KOPT-K1 (cell line): ENCODE measurements around the gene MAP4.
"Not testable (repeated sequence)": the region's sequence is repeated elsewhere in the genome, so short reads cannot be mapped to it uniquely, and the experiment has no call there.

Experiments
- H3K27ac ChIP-seq: fragments of 200-600 bp; sonication (generic); 2 replicates; pipeline ENCODE4 v1.5.1; 2016; ENCODE audit warnings: antibody characterized with exemption, mild to moderate bottlenecking, low read depth, low read length; ENCODE audit not compliant: poor library complexity, severe bottlenecking
- H3K36me3 ChIP-seq: fragments of 200-600 bp; sonication (generic); 2 replicates; pipeline ENCODE4 v1.5.1; 2017; ENCODE audit warnings: antibody characterized with exemption, mild to moderate bottlenecking, low read length, moderate library complexity; ENCODE audit not compliant: insufficient read depth
- H3K9me3 ChIP-seq: fragments of 200-600 bp; sonication (generic); 2 replicates; pipeline ENCODE4 v1.5.1; 2017; ENCODE audit warnings: antibody characterized with exemption, low read length, mild to moderate bottlenecking; ENCODE audit not compliant: insufficient read depth, poor library complexity, severe bottlenecking

The MAP4 gene

DNA sequence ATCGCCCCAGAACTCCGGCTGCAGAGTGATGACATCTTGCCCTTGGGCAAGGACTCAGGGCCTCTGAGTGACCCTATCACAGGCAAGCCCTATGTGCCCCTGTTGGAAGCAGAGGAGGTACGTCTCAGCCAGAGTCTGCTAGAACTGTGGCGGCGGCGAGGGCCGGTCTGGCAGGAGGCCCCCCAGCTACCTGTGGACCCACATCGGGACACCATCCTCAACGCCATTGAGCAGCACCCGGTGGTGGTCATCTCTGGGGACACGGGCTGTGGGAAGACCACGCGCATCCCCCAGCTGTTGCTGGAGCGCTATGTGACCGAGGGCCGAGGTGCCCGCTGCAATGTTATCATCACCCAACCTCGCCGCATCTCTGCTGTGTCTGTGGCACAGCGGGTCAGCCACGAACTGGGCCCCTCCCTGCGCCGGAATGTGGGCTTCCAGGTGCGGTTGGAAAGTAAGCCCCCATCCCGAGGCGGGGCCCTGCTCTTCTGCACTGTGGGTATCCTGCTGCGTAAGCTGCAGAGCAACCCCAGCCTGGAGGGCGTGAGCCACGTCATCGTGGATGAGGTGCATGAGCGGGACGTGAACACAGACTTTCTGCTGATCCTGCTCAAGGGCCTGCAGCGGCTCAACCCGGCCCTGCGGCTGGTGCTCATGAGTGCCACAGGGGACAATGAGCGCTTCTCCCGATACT is 169.9 kb downstream of the MAP4 start:
- H3K27ac ChIP-seq: no peak overlapping the region
- no peaks in the 10 kb centered on the region for H3K9me3 ChIP-seq
- H3K36me3 ChIP-seq: peaks cover 100% of the 10 kb centered on the region

DNA sequence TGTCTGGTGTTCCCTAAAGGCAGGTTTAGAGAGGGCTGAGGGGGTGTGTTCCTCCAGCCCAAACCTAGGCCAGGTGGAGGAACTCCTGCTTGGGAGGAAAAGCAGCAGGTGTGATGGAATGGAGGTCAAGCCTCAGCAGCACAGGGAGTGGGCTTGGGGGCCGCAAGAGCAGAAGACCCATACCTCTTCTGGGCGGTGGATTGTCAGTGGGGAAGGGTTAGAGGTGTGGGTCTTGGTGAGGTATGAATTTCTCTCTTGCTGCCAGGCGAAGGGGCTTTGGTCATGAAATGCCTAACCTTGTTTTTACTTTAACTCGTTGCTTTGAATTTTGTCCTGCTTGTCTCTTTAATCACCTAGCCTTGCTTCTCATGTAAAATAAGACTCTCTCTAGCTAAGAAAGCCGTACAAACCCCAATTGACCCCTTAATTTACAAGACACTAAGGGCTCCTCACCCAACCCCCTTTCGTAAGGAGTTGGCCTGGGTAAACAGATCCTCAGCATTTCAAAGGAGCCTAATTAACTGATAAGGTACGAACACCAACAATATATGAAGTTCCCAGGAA is 174.3 kb downstream of the MAP4 start:
- Histone ChIP-seq H3K27ac (no peak overlapping the region), H3K9me3 (no peaks in the 10 kb centered on the region), H3K36me3 (peaks cover 100% of the 10 kb centered on the region)

DNA sequence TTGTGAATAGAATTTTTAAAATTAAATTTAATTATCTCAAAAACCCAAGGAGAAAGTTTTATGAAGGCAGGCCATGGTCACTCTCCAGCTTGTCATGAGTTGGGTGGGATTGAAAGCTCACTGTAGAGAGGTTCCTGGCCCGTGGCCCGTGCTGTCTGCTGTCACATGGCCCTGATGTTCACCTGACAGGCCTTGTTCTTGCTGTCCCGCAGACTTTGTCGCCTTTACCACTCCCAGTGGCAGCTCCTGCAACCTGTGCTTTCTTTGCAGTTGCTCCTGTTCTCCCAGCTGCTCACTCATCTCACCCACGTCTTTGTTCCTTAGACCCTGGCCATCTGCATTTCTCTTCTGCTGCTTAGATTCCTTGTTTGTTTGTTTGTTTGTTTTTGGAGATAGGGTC is 177.7 kb downstream of the MAP4 start:
- H3K9me3 ChIP-seq: no peaks in the 10 kb centered on the region
- peaks cover 99% of the 10 kb centered on the region for H3K36me3 ChIP-seq
- H3K27ac ChIP-seq: no peak overlapping the region

DNA sequence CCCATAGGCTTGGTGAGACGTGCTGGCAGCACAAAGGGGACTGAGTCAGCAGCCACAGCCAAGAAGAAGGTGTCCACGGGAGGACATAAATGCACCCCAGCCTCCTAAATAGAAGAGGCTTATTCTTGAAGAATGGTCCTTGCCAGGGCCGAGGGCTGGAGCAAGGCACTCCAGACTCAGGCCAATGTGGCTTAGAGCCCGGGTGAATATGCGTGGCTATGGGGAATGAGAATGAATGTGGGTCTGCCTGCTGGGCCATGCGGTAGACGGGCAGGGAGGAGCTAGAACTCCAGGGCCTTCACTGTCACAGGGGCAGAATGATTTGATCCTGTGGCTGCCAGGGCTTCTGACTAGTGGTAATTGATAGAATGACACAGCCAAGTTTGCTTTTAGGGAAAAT is 179.2 kb downstream of the MAP4 start:
- Histone ChIP-seq H3K9me3 (no peaks in the 10 kb centered on the region), H3K27ac (no peak overlapping the region)

DNA sequence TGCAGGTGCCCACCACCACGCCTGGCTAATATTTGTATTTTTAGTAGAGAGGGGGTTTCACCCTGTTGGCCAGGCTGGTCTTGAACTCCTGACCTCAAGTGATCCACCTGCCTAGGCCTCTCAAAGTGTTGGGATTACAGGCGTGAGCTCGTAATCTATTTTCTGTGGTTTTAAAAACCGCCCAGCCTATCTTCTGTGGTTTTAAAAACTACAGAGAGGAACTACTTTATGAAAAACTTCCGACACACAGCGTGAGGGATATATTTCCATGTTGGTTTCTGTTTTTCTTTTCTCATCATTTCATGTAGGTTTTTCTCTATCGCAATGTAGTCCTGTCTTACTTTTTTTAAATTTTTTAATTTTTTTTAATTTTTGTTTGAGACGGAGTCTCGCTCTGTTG is 186.7 kb downstream of the MAP4 start:
- not testable (repeated sequence) for H3K9me3 ChIP-seq, H3K27ac ChIP-seq
- peaks cover 79% of the 10 kb centered on the region for H3K36me3 ChIP-seq

More for the DNA sequence above, 179.2 kb downstream of the MAP4 start:
- H3K36me3 ChIP-seq: peaks cover 99% of the 10 kb centered on the region

DNA sequence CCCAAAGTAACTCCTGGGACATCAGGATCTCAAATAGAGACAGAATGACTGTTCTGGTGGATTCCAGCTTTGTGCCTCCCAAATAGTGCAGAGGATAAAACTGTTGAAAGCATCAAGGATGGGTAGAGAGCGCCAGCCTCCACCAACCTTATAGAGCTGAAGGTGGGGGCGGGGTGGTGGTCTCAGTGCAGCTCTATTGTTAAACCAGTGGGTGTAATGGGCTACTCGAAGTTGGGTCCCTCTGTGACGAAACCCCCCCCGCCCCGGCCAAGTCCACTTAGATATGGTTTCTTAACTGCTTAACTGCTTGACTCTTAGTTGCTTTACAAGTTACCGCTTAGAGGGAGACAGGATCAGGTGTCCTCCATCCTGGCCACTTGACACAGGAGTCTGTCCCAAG is 190.6 kb downstream of the MAP4 start:
- Histone ChIP-seq H3K9me3 (no peaks in the 10 kb centered on the region), H3K27ac (peak overlapping the region; percentile 82), H3K36me3 (peaks cover 55% of the 10 kb centered on the region)

DNA sequence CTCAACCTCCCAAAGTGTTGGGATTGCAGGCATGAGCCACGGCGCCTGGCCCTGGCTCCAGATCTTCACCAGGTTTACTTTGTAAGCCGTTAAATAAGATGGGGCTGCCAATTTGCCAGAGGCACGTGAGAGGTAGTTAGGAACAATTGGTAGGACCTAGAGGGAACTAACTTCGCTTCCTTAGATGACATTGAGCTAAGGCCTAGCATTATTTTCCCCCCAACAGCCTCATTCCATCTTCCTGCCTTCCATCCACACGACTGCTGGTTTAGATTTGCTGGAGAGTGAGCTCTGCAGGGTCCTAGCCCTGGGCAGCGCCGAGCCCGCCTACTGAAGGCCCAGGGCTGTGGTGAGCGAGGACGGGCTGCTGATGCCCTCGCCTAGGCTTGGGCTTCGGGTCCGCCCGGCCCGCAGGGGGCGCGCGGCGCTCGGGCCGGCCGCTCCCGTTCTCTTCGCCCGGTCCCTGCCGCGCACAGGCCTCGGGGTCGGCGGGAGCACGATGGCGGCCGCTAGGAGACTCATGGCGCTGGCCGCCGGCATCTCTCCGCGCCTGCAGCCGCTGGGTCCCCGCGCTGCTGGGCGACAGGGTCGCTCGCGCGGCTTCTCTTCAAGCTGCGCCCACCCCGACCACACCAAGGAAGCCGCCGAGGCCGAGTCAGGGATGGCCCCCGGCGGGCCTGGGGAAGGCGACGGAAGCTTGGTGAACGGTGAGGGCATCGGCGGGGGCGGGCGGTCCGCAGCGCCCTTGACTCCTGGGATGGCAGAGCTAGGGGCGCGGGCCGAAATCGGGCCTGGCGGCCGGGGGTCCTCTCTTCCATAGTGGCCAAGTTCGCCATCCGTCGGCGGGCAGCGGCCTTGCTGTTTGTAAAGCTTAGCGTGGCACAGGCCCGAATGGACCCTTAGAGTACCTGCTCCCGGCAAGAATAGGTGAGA is 191.4 kb downstream of the MAP4 start:
- H3K36me3 ChIP-seq: peaks cover 55% of the 10 kb centered on the region
- peak overlapping the region; percentile 82 for H3K27ac ChIP-seq
- H3K9me3 ChIP-seq: no peaks in the 10 kb centered on the region

DNA sequence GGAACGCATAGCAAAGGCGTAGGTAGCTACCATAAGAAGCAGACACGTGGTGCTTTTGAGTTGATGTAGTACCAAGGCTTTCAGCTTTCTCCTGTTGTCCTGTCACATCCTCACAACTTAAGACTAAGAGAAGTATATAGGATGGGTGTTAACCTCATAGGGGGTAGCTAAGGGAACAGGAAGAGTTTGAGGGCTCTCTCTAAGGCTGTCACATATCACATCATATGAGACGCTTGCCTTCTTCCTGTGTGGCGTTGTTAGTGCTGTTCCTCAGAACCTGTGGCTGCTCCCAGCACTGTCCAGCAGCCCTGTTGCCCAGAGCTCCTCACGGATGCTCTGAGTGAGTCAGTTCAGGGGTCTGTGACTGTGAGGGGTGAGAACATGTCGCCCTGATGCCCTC is 198.6 kb downstream of the MAP4 start:
- peaks cover 91% of the 10 kb centered on the region for H3K36me3 ChIP-seq
- H3K27ac ChIP-seq: no peak overlapping the region
- no peaks in the 10 kb centered on the region for H3K9me3 ChIP-seq

DNA sequence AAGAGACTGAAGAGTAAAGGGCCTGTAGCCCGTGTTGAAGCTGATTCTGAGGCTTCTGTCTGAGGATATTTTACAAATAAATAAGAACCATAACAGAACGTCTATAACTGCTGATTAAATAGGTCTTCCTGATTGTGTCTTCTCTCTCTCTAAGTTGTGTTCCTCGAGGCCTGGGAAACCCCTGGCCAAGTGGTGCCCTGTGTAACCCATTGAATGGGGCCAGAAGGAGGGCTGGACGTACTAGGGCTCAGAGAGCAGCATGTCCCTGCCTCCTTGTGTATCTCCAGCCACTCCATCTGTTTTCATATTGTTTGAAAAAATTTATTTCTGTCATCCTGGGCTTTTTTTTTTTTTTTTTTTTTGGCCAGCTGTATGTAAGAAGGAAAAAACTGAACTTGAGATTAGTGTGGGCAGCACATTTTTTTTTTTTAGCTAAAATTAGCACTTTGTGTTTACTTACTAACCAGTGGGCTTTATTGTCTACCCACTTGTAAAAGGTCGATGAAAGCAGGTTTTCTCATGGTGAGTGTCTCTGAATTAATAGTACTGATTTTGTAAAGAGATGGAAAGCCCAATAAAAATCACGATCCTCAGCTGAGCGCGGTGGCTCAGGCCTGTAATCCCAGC is 202.6 kb downstream of the MAP4 start:
- Histone ChIP-seq H3K9me3 (no peaks in the 10 kb centered on the region), H3K36me3 (peaks cover 93% of the 10 kb centered on the region), H3K27ac (no peak overlapping the region)

DNA sequence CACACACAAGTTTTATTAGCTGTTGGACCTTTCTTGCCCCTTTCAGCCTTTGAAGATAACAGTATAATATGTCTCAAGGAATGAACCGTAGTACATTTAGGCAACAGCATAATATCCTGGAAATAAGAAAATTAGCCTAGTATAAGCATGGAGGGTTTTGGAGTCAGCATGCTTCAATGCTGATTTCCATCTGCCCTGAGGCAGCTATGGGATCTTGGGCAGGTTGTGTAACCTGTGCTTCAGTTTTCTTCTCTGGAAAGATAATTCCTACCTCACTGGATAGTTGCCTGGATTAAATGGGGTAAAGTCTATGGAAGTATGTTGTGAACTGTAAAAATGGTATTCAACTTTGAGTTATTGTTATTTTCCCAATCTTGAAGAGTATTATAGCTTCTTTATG is 211.6 kb downstream of the MAP4 start:
- Histone ChIP-seq H3K36me3 (peaks cover 32% of the 10 kb centered on the region), H3K27ac (no peak overlapping the region), H3K9me3 (no peaks in the 10 kb centered on the region)

DNA sequence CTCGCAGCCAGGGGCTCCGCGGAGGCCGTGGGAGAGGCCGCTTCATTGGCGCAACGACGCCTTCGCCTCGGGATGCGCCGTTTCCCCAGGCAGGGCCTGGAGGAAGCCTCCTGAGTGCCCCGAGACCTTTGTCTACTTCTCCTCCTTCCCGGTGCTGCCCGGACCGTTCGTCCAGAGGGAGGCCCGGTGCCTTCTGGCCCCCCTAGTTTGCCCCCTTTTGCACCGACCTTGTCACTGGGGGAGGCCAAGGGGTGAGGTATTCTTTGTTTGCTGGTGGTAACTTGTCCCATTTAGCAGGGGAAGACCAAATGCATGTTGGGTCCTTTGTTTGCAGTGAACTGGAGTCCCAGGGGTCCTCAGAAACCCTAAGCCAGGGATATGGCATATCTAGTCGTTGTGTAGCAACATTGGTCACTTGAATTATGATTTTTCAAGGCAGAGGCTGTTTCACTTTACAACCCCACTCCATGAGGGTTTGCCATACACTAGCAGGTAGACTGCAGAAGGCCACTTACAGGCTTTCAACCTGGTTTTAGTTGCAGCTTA is 212.7 kb downstream of the MAP4 start:
- H3K9me3 ChIP-seq: no peaks in the 10 kb centered on the region
- peaks cover 26% of the 10 kb centered on the region for H3K36me3 ChIP-seq
- H3K27ac ChIP-seq: peak overlapping the region; percentile 84

DNA sequence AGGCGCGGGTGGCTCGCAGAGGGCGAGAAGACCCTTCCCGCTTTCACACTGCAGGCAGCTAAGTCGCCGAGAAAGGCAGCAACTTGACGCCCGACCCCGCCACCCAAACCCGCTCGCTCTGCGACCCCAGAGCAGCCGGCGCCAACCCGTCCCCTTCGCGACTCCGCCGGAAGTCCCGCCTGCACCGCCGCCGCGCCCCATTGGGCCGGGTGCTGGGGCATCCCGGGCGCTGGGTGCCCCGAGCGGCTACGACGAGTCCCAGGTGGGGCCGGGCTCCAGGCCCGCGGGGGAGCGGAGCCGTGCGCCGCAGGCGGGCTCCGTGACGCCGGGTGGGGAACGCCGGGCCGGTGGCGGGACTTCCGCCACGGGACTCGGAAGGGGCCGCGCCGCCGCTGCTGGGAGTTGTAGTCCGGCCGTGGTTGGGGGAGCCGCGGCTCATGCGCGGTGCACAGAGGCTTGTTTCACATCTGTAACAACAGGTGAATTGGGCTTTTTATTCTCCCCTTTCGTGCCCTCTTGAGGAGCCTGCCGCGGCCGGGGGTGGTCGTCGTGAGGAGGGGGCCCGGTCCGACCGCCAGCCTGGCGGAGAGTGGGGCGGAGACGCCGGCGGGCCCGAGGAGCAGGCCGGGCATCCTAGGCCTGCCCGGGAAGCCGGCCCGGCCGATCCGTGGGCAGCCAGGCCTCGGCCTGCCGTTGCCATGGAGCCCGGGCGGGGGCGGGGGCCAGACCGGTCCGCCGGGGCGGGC is 213.3 kb downstream of the MAP4 start, which contains the start of gene DHX30:
DHX30 (plus strand) TSS at position 405 of the 746 bp plus-strand sequence. CDS start 7,546 bp downstream, outside the sequence.
- H3K9me3 ChIP-seq: no peaks in the 10 kb centered on the region
- H3K36me3 ChIP-seq: peaks cover 21% of the 10 kb centered on the region
- peak within 1 kb of the TSS; percentile 84 for H3K27ac ChIP-seq
